GM18520 (cell line): ENCODE measurements around the gene STIM2.
"Not testable (repeated sequence)": the region's sequence is repeated elsewhere in the genome, so short reads cannot be mapped to it uniquely, and the experiment has no call there.

Source experiments
- ATAC-seq: cut with Tn5 transposase; IDR thresholded peaks from one replicate; pipeline ENCODE4 v1.9.1; 2021; ENCODE audit not compliant: unreplicated experiment

Gene STIM2

GRCh38 chr4:27022963-27023362, 162.3 kb downstream of the STIM2 start:
- ATAC-seq = no peak

GRCh38 chr4:27023366-27023765, 162.7 kb downstream of the STIM2 start:
- no peak for ATAC-seq

- ATAC-seq = no peak
These were observed 164.2 kb downstream of the STIM2 start for GRCh38 chr4:27024805-27025204.

- ATAC-seq = no peak
These were observed 166.8 kb downstream of the STIM2 start for GRCh38 chr4:27027428-27027827.

GRCh38 chr4:27035127-27035526, 174.5 kb downstream of the STIM2 start:
- not testable (repeated sequence) for ATAC-seq

- ATAC-seq = no peak
These were observed 179.7 kb downstream of the STIM2 start for GRCh38 chr4:27040356-27040755.

- ATAC-seq = no peak
These were observed 181.8 kb downstream of the STIM2 start for GRCh38 chr4:27042411-27042810.

- ATAC-seq = no peak
These were observed 182.6 kb downstream of the STIM2 start for GRCh38 chr4:27043200-27043599.

GRCh38 chr4:27046851-27047250, 186.2 kb downstream of the STIM2 start:
- ATAC-seq = no peak

- no peak for ATAC-seq
These were observed 188.0 kb downstream of the STIM2 start for GRCh38 chr4:27048429-27049238.

- ATAC-seq = no peak
These were observed 188.7 kb downstream of the STIM2 start for GRCh38 chr4:27049239-27049829.

GRCh38 chr4:27050731-27051130, 190.1 kb downstream of the STIM2 start:
- no peak for ATAC-seq

- no peak for ATAC-seq
These were observed 194.7 kb downstream of the STIM2 start for GRCh38 chr4:27055221-27055760.

- ATAC-seq = no peak
These were observed 195.6 kb downstream of the STIM2 start for GRCh38 chr4:27056281-27056680.

- ATAC-seq = no peak
These were observed 196.4 kb downstream of the STIM2 start for GRCh38 chr4:27057053-27057452.

- ATAC-seq = no peak
These were observed 197.0 kb downstream of the STIM2 start for GRCh38 chr4:27057662-27058061.

- no peak for ATAC-seq
These were observed 198.3 kb downstream of the STIM2 start for GRCh38 chr4:27058819-27059406.

GRCh38 chr4:27059446-27059845, 198.8 kb downstream of the STIM2 start:
- ATAC-seq = no peak

- no peak for ATAC-seq
These were observed 201.6 kb downstream of the STIM2 start for GRCh38 chr4:27062256-27062655.

- ATAC-seq = no peak
These were observed 205.9 kb downstream of the STIM2 start for GRCh38 chr4:27066591-27066990.

GRCh38 chr4:27068151-27068867, 207.7 kb downstream of the STIM2 start:
- no peak for ATAC-seq
